HepG2 (cell line): ENCODE data around the gene OAF.

ENCODE experiments used
- CEBPB ChIP-seq: IDR thresholded peaks from 2 replicates; pipeline ENCODE4 v1.6.1; 2011; ENCODE audit warnings: low read depth, low read length, improper control_type of control experiment, borderline replicate concordance
- EP300 ChIP-seq, 3 experiments: sonication (generic) in 1 of 3; formaldehyde crosslinking in 1 of 3; IDR thresholded peaks; 2 replicates each; pipeline versions ENCODE4 v1.5.1 to v1.6.1; 2011 to 2020; ENCODE audit warnings: low read depth in 2 of 3, low read length in 2 of 3, borderline replicate concordance in 1 of 3, improper control_type of control experiment in 1 of 3, mild to moderate bottlenecking in 1 of 3, missing genetic modification reagents in 1 of 3, moderate library complexity in 1 of 3
- HBP1 ChIP-seq: IDR thresholded peaks from 2 replicates; pipeline ENCODE4 v1.6.1; 2016; ENCODE audit warnings: low read depth, control low read depth
- POLR2A ChIP-seq, 2 experiments: IDR thresholded peaks; 2 replicates each; pipeline ENCODE4 v1.6.1; 2011; ENCODE audit warnings: low read depth in 2 of 2, low read length in 2 of 2, mild to moderate bottlenecking in 1 of 2, moderate library complexity in 1 of 2; ENCODE audit not compliant: insufficient read depth in 1 of 2
- SMAD9 ChIP-seq: sonication (generic); formaldehyde crosslinking; IDR thresholded peaks from 2 replicates; pipeline ENCODE4 v1.5.1; 2020; ENCODE audit warnings: mild to moderate bottlenecking, missing genetic modification reagents
- SNAPC5 ChIP-seq: sonication (generic); formaldehyde crosslinking; IDR thresholded peaks from 2 replicates; pipeline ENCODE4 v1.8.1; 2023; ENCODE audit warnings: mild to moderate bottlenecking, missing genetic modification reagents, borderline replicate concordance
- YY1 ChIP-seq: IDR thresholded peaks from 2 replicates; pipeline ENCODE4 v1.6.1; 2011; ENCODE audit warnings: low read length, low read depth, moderate library complexity, mild to moderate bottlenecking; ENCODE audit not compliant: insufficient read depth, insufficient replicate concordance
- ZNF224 ChIP-seq: sonication (generic); formaldehyde crosslinking; IDR thresholded peaks from 2 replicates; pipeline ENCODE4 v1.5.0; 2020; ENCODE audit warnings: mild to moderate bottlenecking, missing genetic modification reagents
- TF ChIP-seq, protein P1 (sequence below): sonication (generic); formaldehyde crosslinking; IDR thresholded peaks from 2 replicates; pipeline ENCODE4 v1.5.0; 2020; ENCODE audit warnings: mild to moderate bottlenecking, missing genetic modification reagents, moderate library complexity

- TF ChIP-seq ZNF224 (no peak), SMAD9 (CRISPR knock-in tag) (no peak), EP300 (IDR thresholded peaks at IDR 0.05; ENCODE audit: low read depth in 2 of 2, low read length in 2 of 2) (no peak), EP300 (CRISPR knock-in tag; IDR thresholded peaks at IDR 0.05; ENCODE audit: borderline replicate concordance) (no peak), CEBPB (no peak), POLR2A (IDR thresholded peaks at IDR 0.05; ENCODE audit: insufficient read depth in 1 of 2, low read depth in 2 of 2, low read length in 2 of 2) (no peak), HBP1 (CRISPR knock-in tag) (no peak), SNAPC5 (CRISPR knock-in tag) (no peak), YY1 (no peak)
- TF ChIP-seq, protein P1, sequence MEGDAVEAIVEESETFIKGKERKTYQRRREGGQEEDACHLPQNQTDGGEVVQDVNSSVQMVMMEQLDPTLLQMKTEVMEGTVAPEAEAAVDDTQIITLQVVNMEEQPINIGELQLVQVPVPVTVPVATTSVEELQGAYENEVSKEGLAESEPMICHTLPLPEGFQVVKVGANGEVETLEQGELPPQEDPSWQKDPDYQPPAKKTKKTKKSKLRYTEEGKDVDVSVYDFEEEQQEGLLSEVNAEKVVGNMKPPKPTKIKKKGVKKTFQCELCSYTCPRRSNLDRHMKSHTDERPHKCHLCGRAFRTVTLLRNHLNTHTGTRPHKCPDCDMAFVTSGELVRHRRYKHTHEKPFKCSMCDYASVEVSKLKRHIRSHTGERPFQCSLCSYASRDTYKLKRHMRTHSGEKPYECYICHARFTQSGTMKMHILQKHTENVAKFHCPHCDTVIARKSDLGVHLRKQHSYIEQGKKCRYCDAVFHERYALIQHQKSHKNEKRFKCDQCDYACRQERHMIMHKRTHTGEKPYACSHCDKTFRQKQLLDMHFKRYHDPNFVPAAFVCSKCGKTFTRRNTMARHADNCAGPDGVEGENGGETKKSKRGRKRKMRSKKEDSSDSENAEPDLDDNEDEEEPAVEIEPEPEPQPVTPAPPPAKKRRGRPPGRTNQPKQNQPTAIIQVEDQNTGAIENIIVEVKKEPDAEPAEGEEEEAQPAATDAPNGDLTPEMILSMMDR (CRISPR knock-in tag) = no peak
Measured at GRCh38 chr11:120194166-120194565, 16.7 kb upstream of the OAF start.
